Embryonic facial prominence (tissue), 1 donor: ENCODE measurements around the gene TECTB.

ENCODE experiments used
- DNase-seq: peaks from one replicate; pipeline ENCODE4 v3.0.0-alpha.2; 2016; ENCODE audit errors: extremely low spot score

Gene TECTB

DNA sequence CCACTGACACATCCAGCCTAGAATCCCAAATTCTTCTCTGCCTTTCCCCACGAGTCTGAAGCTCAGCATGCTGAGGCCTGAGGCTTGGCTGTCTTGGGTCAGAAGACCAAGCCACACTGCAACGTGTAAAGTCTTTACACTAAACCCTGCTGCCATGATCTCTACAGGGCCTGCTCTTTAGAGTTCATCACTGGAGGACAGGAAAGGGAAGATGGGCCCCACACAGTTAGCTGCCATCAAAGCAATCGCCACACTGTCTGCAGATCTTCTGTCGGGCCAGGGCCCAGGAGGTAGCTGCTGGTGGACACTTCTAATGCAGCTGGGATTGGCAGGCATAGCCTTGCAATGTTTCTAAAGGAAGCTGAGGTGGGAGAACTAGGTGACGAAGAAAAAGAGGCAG lies 8.4 kb upstream of the TECTB start:
- no peak for DNase-seq

GRCh38 chr10:112275512-112276245 lies 7.5 kb upstream of the TECTB start:
- no peak for DNase-seq

- DNase-seq = no peak
Measured at GRCh38 chr10:112278871-112279270, 4.3 kb upstream of the TECTB start.

DNA sequence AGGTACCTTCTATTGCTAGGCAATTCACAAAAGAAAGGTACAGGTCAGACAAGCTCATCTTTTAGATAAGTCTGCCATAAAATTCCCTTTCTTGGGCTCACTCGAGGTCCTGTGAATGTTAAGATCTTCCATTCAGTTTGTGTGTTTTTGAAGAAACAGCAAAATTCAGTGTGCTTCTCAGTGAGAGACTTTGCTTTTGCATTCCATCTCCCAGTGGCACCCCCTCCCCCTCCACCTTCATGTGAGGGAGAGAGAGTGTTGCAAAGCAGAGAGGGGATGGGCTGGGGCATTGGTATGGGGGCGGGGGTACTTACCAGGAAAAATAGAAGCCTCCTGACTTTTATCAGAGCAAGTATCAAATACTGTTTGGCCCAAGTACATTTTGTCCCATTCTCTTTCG lies 3.8 kb upstream of the TECTB start:
- DNase-seq = no peak

GRCh38 chr10:112280205-112280921 lies 2.8 kb upstream of the TECTB start:
- no peak for DNase-seq

- no peak for DNase-seq
Measured at GRCh38 chr10:112282086-112282485, 1.1 kb upstream of the TECTB start.

DNA sequence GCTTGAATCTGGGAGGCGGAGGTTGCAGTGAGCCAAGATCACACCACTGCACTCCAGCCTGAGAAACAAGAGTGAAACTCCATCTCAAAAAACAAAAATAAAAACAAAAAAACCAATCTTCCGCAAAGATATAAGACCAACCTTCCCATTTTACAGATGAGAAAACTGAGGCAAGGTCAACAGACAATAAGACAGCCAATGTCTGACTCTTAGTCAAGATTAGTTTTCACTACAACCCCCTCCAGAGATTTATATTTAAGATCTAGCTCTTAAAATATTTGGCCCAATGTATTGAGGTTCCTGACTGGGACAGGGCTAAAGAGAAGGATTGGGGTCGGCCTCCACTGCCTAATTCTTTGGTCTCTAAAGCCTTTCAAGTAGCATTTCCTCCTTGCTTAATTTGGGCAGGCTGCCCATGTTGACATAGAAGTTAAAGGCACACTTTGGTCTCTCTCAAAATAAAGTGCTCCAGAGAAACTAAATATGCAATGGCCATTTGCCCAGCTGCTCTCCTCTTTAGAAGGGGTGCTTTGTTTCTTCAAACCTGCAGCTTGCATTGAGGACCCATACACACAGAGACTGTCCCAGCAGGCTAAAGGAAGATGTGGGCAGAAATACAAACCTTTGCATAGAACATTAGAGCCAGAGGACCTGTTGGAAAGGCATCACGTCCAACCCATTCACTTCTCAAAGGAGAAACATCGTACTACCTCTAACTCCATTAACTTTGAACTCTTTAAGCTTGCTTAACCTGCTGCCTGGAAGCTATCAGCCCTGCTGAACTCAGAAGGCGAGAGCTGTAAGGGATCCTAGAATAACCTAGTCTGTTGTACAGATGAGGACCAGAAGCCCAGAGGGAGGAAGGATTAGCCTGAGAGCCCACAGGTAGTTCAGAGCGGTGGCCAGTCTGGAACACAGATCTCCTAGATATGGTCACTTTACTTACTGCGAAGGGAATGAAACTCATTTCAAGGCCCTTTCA lies 3.9 kb downstream of the TECTB start:
- no peak for DNase-seq

GRCh38 chr10:112287844-112288243 lies 4.6 kb downstream of the TECTB start:
- no peak for DNase-seq

DNA sequence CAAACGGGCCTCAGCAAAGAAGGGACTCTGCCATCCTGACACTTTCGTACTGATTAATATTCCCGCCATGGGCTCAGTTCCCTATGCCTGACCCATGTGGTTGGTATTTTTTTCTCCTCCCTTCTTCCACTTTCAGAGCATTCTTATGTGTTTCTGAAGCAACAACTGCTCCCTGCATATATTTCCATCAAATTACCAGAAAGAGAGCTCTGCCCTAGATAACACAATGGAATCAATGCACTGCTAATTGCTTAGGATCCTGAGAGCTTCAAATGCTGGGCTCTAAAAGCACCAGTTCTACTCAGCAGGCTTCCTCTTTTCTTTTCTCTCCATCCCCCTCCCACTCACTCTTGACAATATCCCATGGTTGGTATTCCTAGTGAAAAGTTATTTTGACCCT lies 5.3 kb downstream of the TECTB start:
- DNase-seq = no peak

DNA sequence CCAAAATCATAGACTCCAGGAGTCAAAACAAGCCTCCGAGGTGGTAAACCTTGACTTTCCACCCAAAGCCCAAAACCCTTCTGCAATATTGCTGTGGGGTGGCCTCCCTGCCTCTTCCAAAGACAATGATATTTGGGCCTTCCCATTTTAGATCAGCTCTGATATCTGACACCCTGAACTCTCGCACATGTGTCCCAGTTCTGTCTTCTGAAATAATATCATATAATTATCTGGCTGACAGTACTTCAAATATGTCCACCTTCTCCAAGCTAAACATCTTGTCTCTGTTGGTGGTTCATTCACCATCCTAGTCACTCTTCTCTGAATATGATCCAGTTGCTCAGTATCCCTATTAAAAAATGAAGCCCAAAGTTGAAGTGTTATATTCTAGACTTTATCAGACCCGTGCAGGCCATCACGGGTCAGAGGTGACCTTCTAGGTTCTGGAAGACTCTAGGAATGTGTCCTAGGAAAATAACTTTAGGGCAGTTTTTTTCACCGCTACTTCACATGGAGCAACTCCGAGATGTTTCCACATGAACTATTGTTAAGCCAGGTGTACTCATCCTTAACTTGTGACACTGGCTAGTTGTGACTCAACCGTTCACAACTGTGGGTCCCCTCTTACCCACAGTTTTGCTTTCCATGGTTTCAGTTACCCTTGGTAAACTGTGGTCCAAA lies 6.3 kb downstream of the TECTB start:
- no peak for DNase-seq

DNA sequence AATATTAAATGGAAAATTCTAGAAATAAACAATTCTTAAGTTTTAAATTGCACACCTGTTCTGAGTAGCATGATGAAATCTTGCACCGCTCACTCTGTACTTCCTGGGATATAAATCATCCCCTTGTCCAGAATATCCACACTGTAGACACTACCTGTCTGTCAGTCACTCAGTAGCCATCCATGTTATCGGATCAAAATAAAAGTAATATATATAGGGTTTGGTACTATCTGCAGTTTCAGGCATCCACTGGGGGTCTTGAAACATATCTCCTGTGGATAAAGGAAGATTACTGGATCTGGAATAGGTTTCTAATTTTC lies 6.8 kb downstream of the TECTB start:
- DNase-seq = no peak

DNA sequence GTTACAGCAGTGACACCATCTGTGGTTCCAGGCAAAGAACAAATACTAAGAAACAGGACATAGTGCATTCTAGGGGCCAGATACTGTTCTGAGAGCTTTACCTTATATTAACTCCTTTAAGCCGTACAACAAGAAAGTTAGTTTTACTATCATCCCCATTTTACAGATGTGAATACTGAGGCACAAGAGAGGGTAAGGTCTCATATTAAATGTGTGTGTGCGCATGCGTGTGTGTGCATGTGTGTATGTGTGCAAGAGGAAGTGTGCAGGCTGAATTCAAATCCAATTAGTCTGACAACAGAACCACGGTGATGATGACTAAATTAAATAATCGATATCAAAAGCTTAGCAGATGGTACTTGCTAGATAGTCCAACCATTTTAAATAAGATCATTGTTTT lies 11.0 kb downstream of the TECTB start:
- DNase-seq = no peak

- no peak for DNase-seq
Measured at GRCh38 chr10:112295853-112296830, 12.9 kb downstream of the TECTB start.

DNA sequence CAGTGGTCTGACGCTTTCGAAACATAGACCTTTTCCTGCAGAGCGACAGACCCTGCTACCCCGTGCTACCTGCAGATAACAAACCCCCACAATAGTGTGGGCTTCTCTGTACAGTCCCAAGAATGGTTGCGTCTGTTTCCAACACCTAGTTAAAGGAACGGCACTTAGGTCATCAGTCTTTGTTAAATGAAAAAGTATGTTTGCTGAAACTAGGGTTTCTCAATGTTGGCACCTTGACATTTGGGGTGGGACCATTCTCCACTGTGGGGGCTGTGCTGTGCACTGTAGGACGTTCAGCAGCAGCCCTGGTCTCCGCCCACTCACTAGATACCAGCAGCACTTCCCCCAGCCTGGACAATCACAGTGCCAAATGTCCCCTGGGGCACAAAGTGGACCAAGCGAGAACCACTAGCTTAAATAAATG lies 13.7 kb downstream of the TECTB start:
- no peak for DNase-seq

GRCh38 chr10:112298581-112298980 lies 15.4 kb downstream of the TECTB start:
- DNase-seq = no peak

DNA sequence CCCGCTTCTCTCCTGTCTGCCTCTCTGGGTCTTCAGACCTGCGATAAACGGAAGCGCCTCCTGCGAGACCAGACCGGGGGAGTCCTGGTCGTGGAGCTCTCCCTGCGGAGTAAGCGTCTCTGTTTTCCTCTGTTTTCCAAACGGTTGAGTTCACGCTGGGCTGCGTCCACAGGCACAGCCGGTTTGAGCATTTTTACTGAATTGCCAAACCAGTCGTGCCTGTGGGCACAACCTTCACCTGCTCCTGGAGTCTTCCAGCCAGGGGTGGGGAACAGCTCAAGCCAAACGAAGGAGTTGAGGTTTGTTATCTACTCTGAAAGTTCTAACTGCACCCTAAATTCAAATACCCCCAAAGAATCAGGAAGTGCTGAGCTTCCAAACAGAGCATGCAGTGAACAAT lies 16.3 kb downstream of the TECTB start:
- DNase-seq = no peak

DNA sequence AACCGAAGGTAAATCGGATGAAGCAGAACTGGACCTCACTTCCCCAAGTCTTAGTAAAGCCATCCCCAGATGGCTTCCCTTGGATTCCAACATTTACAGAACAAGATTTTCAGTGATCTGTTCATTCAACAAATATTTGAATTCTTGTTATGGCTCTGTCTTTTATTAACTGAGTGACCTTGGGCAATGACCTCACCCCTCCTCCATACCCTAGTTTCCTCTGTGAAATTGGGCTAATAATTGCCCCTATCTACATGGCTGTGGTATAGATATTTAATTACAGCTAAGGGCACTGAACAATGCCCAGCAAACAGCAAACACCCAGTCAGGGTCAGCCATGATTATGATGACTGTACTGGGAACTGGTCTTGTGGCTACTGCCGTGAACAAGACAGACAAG lies 19.1 kb downstream of the TECTB start:
- DNase-seq = no peak

DNA sequence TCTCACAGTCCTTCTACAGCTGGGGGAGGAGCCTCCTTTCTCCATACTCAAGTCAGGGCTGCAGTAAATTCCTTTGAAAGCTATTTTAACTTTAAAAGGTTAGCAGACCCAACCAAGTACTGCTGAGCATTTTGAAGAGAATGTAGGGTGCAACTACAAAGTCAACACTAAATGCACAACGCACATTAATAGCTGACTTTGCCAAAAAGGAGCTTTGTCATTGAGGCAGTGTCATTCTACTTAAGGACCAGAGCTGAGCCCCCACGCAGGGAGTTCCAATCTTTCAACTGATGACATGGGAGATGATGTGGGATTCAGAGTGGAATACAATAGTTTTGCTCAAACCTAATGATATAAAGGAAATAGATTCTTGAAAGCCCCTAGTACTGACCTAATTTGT lies 20.3 kb downstream of the TECTB start:
- no peak for DNase-seq

GRCh38 chr10:112304267-112304859 lies 21.2 kb downstream of the TECTB start:
- no peak for DNase-seq
